ENCODE measurements around the gene ZNG1F. TPM values are rescaled to one million over a fixed set of nuclear protein-coding genes. Genes with fewer than 3 reads are reported as not detected.
"Not testable (repeated sequence)": the region's sequence is repeated elsewhere in the genome, so short reads cannot be mapped to it uniquely, and the experiment has no call there.

The ZNG1F gene
- 5.1 and 5.5 TPM in 2 replicates for total RNA-seq (2012; rRNA removed)

GRCh38 chr9:41189217-41189616 is at the start of gene ZNG1F:
ZNG1F (minus strand) TSS chr9:41189317; CDS start chr9:41189258, 59 bp downstream.
- H3K4me2 ChIP-seq (ENCODE audit: low read length); H3K4me1 ChIP-seq (ENCODE audit: control insufficient read depth, insufficient read depth, low read length); H3K9me3 ChIP-seq (replicated peaks; ENCODE audit: low read length); H3K36me3 ChIP-seq (ENCODE audit: insufficient read depth, low read length); H3K4me3 ChIP-seq (ENCODE audit: low read length); H3K9ac ChIP-seq (ENCODE audit: low read depth, low read length); H3K27me3 ChIP-seq (ENCODE audit: control insufficient read depth, insufficient read depth, low read length): not testable (repeated sequence)

GRCh38 chr9:41237110-41237749 is 48.1 kb upstream of the ZNG1F start:
- not testable (repeated sequence) for H3K27me3 ChIP-seq (ENCODE audit: control insufficient read depth, insufficient read depth, low read length); H3K36me3 ChIP-seq (ENCODE audit: insufficient read depth, low read length); H3K9me3 ChIP-seq (replicated peaks; ENCODE audit: low read length); H3K4me3 ChIP-seq (ENCODE audit: low read length); H3K4me1 ChIP-seq (ENCODE audit: control insufficient read depth, insufficient read depth, low read length); H3K4me2 ChIP-seq (ENCODE audit: low read length); H3K9ac ChIP-seq (ENCODE audit: low read depth, low read length)

- H3K27me3 ChIP-seq (ENCODE audit: control insufficient read depth, insufficient read depth, low read length); H3K4me1 ChIP-seq (ENCODE audit: control insufficient read depth, insufficient read depth, low read length); H3K9me3 ChIP-seq (replicated peaks; ENCODE audit: low read length); H3K9ac ChIP-seq (ENCODE audit: low read depth, low read length); H3K4me2 ChIP-seq (ENCODE audit: low read length); H3K4me3 ChIP-seq (ENCODE audit: low read length); H3K36me3 ChIP-seq (ENCODE audit: insufficient read depth, low read length): not testable (repeated sequence)
These were observed 47.5 kb upstream of the ZNG1F start for GRCh38 chr9:41236486-41237109.

GRCh38 chr9:41234811-41235805 is 46.0 kb upstream of the ZNG1F start:
- H3K4me2 ChIP-seq (ENCODE audit: low read length); H3K9ac ChIP-seq (ENCODE audit: low read depth, low read length); H3K27me3 ChIP-seq (ENCODE audit: control insufficient read depth, insufficient read depth, low read length); H3K4me1 ChIP-seq (ENCODE audit: control insufficient read depth, insufficient read depth, low read length); H3K36me3 ChIP-seq (ENCODE audit: insufficient read depth, low read length); H3K4me3 ChIP-seq (ENCODE audit: low read length); H3K9me3 ChIP-seq (replicated peaks; ENCODE audit: low read length): not testable (repeated sequence)

GRCh38 chr9:41234221-41234620 is 45.1 kb upstream of the ZNG1F start:
- H3K4me1 ChIP-seq (ENCODE audit: control insufficient read depth, insufficient read depth, low read length); H3K4me3 ChIP-seq (ENCODE audit: low read length); H3K4me2 ChIP-seq (ENCODE audit: low read length); H3K36me3 ChIP-seq (ENCODE audit: insufficient read depth, low read length); H3K9ac ChIP-seq (ENCODE audit: low read depth, low read length); H3K27me3 ChIP-seq (ENCODE audit: control insufficient read depth, insufficient read depth, low read length): not testable (repeated sequence)
- H3K9me3 ChIP-seq (replicated peaks; ENCODE audit: low read length): peaks cover 11% of the 10 kb centered on the region

GRCh38 chr9:41232326-41232725 is 43.2 kb upstream of the ZNG1F start:
- H3K9ac ChIP-seq (ENCODE audit: low read depth, low read length); H3K27me3 ChIP-seq (ENCODE audit: control insufficient read depth, insufficient read depth, low read length); H3K36me3 ChIP-seq (ENCODE audit: insufficient read depth, low read length); H3K4me3 ChIP-seq (ENCODE audit: low read length); H3K4me2 ChIP-seq (ENCODE audit: low read length); H3K4me1 ChIP-seq (ENCODE audit: control insufficient read depth, insufficient read depth, low read length): not testable (repeated sequence)
- H3K9me3 ChIP-seq (replicated peaks; ENCODE audit: low read length): peaks cover 11% of the 10 kb centered on the region

- peaks cover 11% of the 10 kb centered on the region for H3K9me3 ChIP-seq (replicated peaks; ENCODE audit: low read length)
- not testable (repeated sequence) for H3K9ac ChIP-seq (ENCODE audit: low read depth, low read length); H3K4me1 ChIP-seq (ENCODE audit: control insufficient read depth, insufficient read depth, low read length)
These were observed 41.3 kb upstream of the ZNG1F start for GRCh38 chr9:41230418-41230817.

GRCh38 chr9:41229408-41230401 is 40.6 kb upstream of the ZNG1F start:
- no peak overlapping the region for H3K9ac ChIP-seq (ENCODE audit: low read depth, low read length)
- H3K9me3 ChIP-seq (replicated peaks; ENCODE audit: low read length): peaks cover 10% of the 10 kb centered on the region
- H3K36me3 ChIP-seq (ENCODE audit: insufficient read depth, low read length): no peaks in the 10 kb centered on the region
- no peaks in the 10 kb centered on the region for H3K4me1 ChIP-seq (ENCODE audit: control insufficient read depth, insufficient read depth, low read length)
- no peak overlapping the region for H3K4me3 ChIP-seq (ENCODE audit: low read length)
- no peaks in the 10 kb centered on the region for H3K27me3 ChIP-seq (ENCODE audit: control insufficient read depth, insufficient read depth, low read length)
- H3K4me2 ChIP-seq (ENCODE audit: low read length): no peak overlapping the region

More at GRCh38 chr9:41230418-41230817, 41.3 kb upstream of the ZNG1F start:
- not testable (repeated sequence) for H3K36me3 ChIP-seq (ENCODE audit: insufficient read depth, low read length); H3K27me3 ChIP-seq (ENCODE audit: control insufficient read depth, insufficient read depth, low read length); H3K4me2 ChIP-seq (ENCODE audit: low read length); H3K4me3 ChIP-seq (ENCODE audit: low read length)

- H3K4me2 ChIP-seq (ENCODE audit: low read length); H3K36me3 ChIP-seq (ENCODE audit: insufficient read depth, low read length); H3K27me3 ChIP-seq (ENCODE audit: control insufficient read depth, insufficient read depth, low read length); H3K9ac ChIP-seq (ENCODE audit: low read depth, low read length); H3K4me1 ChIP-seq (ENCODE audit: control insufficient read depth, insufficient read depth, low read length); H3K9me3 ChIP-seq (replicated peaks; ENCODE audit: low read length); H3K4me3 ChIP-seq (ENCODE audit: low read length): not testable (repeated sequence)
These were observed 30.7 kb upstream of the ZNG1F start for GRCh38 chr9:41219831-41220230.

GRCh38 chr9:41188439-41188838 is 678 bp downstream of the ZNG1F start:
- not testable (repeated sequence) for H3K27me3 ChIP-seq (ENCODE audit: control insufficient read depth, insufficient read depth, low read length); H3K36me3 ChIP-seq (ENCODE audit: insufficient read depth, low read length); H3K4me3 ChIP-seq (ENCODE audit: low read length); H3K9ac ChIP-seq (ENCODE audit: low read depth, low read length); H3K9me3 ChIP-seq (replicated peaks; ENCODE audit: low read length); H3K4me1 ChIP-seq (ENCODE audit: control insufficient read depth, insufficient read depth, low read length); H3K4me2 ChIP-seq (ENCODE audit: low read length)

- H3K4me1 ChIP-seq (ENCODE audit: control insufficient read depth, insufficient read depth, low read length); H3K9me3 ChIP-seq (replicated peaks; ENCODE audit: low read length); H3K36me3 ChIP-seq (ENCODE audit: insufficient read depth, low read length); H3K27me3 ChIP-seq (ENCODE audit: control insufficient read depth, insufficient read depth, low read length); H3K4me3 ChIP-seq (ENCODE audit: low read length); H3K9ac ChIP-seq (ENCODE audit: low read depth, low read length); H3K4me2 ChIP-seq (ENCODE audit: low read length): not testable (repeated sequence)
These were observed 14.1 kb downstream of the ZNG1F start for GRCh38 chr9:41174994-41175393.

Data from skeletal muscle satellite cell (primary cell).